ENCODE results near the gene MAPK8IP1. TPM values are rescaled to one million over a fixed set of nuclear protein-coding genes. Genes with fewer than 3 reads are reported as not detected.

MAPK8IP1 gene
- total and polyA plus RNA-seq, 2 donors from 2014 or later, result 15.7 to 24.8 TPM

DNA sequence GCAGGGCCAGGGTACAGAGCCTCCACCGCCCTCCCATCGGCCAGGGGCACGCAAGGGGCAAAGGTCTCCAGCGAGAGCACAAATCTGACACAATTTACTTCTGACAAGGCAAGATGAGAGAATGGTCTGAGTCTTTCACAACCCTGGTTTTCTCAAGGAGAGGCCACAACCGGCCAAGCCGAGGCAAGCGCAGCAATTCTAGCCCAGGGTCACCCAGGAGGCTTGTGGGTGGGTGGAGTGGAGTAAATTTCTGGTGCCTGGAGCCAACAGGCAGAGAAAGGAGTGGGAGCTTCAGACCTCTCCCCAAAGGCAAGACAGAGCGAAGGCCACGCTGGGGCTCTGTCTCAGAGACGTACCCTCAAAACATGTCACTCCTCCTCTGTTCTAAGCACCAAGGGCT lies 46.3 kb downstream of the MAPK8IP1 start:
- FAIRE-seq, result no peak
- Histone ChIP-seq H3K4me3 (ENCODE audit: low read length in 3 of 3) (no peak overlapping the region), H3K27ac (ENCODE audit: low read depth in 2 of 2, low read length in 2 of 2) (no peak overlapping the region), H3K4me1 (ENCODE audit: control insufficient read depth in 2 of 3, insufficient read depth in 2 of 3, low read depth in 1 of 3, low read length in 3 of 3) (peaks cover 0 to 18% (median 10%) of the 10 kb centered on the region in 3 donors), H3K36me3 (ENCODE audit: control insufficient read depth in 2 of 3, insufficient read depth in 3 of 3, low read length in 3 of 3) (peaks cover 3 to 18% (median 10%) of the 10 kb centered on the region in 3 donors), H3K9me3 (ENCODE audit: control insufficient read depth in 2 of 3, insufficient read depth in 1 of 3, low read length in 3 of 3) (no peaks in the 10 kb centered on the region), H3K9ac (ENCODE audit: low read length in 3 of 3) (no peak overlapping the region), H3K27me3 (ENCODE audit: control insufficient read depth, insufficient read depth, low read length) (no peaks in the 10 kb centered on the region)
- no peak for DNase-seq
- intact Hi-C loops (cut with DNase I), result no loop called here
- TF ChIP-seq CTCF (IDR thresholded peaks at IDR 0.05; ENCODE audit: borderline replicate concordance, extremely low read depth, insufficient read depth), result no peak

- FAIRE-seq, result no peak
- Histone ChIP-seq H3K4me3 (ENCODE audit: low read length in 3 of 3) (no peak overlapping the region), H3K9me3 (ENCODE audit: control insufficient read depth in 2 of 3, insufficient read depth in 1 of 3, low read length in 3 of 3) (no peaks in the 10 kb centered on the region), H3K4me1 (ENCODE audit: control insufficient read depth in 2 of 3, insufficient read depth in 2 of 3, low read depth in 1 of 3, low read length in 3 of 3) (peaks cover 0 to 18% (median 10%) of the 10 kb centered on the region in 3 donors), H3K9ac (ENCODE audit: low read length in 3 of 3) (no peak overlapping the region), H3K36me3 (ENCODE audit: control insufficient read depth in 2 of 3, insufficient read depth in 3 of 3, low read length in 3 of 3) (peaks cover 3 to 18% (median 10%) of the 10 kb centered on the region in 3 donors), H3K27ac (ENCODE audit: low read depth in 2 of 2, low read length in 2 of 2) (no peak overlapping the region), H3K27me3 (ENCODE audit: control insufficient read depth, insufficient read depth, low read length) (no peaks in the 10 kb centered on the region)
- no peak for DNase-seq
- TF ChIP-seq CTCF (IDR thresholded peaks at IDR 0.05; ENCODE audit: borderline replicate concordance, extremely low read depth, insufficient read depth), result no peak
- intact Hi-C loops (cut with DNase I), result no loop called here
These were observed 46.8 kb downstream of the MAPK8IP1 start for GRCh38 chr11:45932217-45932616.

GRCh38 chr11:45933131-45933831 lies 47.8 kb downstream of the MAPK8IP1 start:
- no peak overlapping the region for H3K27ac ChIP-seq (ENCODE audit: low read depth in 2 of 2, low read length in 2 of 2)

More at GRCh38 chr11:45933131-45933831, 47.8 kb downstream of the MAPK8IP1 start:
- intact Hi-C loops (cut with DNase I), result no loop called here
- DNase-seq (no peak), FAIRE-seq (no peak)
- H3K4me1 ChIP-seq (ENCODE audit: control insufficient read depth in 2 of 3, insufficient read depth in 2 of 3, low read depth in 1 of 3, low read length in 3 of 3), result peaks cover 0 to 18% (median 10%) of the 10 kb centered on the region in 3 donors
- no peak overlapping the region for H3K4me3 ChIP-seq (ENCODE audit: low read length in 3 of 3)
- peaks cover 3 to 22% (median 10%) of the 10 kb centered on the region in 3 donors for H3K36me3 ChIP-seq (ENCODE audit: control insufficient read depth in 2 of 3, insufficient read depth in 3 of 3, low read length in 3 of 3)
- no peak for TF ChIP-seq CTCF (IDR thresholded peaks at IDR 0.05; ENCODE audit: borderline replicate concordance, extremely low read depth, insufficient read depth)
- no peaks in the 10 kb centered on the region for H3K27me3 ChIP-seq (ENCODE audit: control insufficient read depth, insufficient read depth, low read length)
- no peak overlapping the region for H3K9ac ChIP-seq (ENCODE audit: low read length in 3 of 3)
- no peaks in the 10 kb centered on the region for H3K9me3 ChIP-seq (ENCODE audit: control insufficient read depth in 2 of 3, insufficient read depth in 1 of 3, low read length in 3 of 3)

Measured in kidney (tissue), 14 donors.